ENCODE measurements around the gene IL1RAPL2.
"Not testable (repeated sequence)": the region's sequence is repeated elsewhere in the genome, so short reads cannot be mapped to it uniquely, and the experiment has no call there.

- not testable (repeated sequence) for TF ChIP-seq CTCF, POLR2A (IDR thresholded peaks at IDR 0.05)
These were observed 348.7 kb downstream of the IL1RAPL2 start for GRCh38 chrX:104914686-104915085.

Measured in right lobe of liver (tissue), 4 donors.